H9 (cell line): ENCODE measurements around the gene ENOX1. TPM values are rescaled to one million over a fixed set of nuclear protein-coding genes. Genes with fewer than 3 reads are reported as not detected.

Experiments used
- DNase-seq: peaks from one replicate; pipeline ENCODE4 v3.0.0-alpha.2; 2017
- H2AFZ ChIP-seq: one replicate; pipeline ENCODE4 v1.6.1; 2013; ENCODE audit warnings: mild to moderate bottlenecking, low read length, control low read depth, moderate library complexity
- H2AK5ac ChIP-seq: 2 replicates; pipeline ENCODE4 v1.6.1; 2013; ENCODE audit warnings: low read length, control low read depth, mixed read lengths; ENCODE audit not compliant: insufficient read length
- H2BK120ac ChIP-seq: one replicate; pipeline ENCODE4 v1.6.1; 2013; ENCODE audit warnings: low read depth, mild to moderate bottlenecking, low read length, control low read depth, inconsistent platforms; ENCODE audit not compliant: poor library complexity, severe bottlenecking
- H2BK12ac ChIP-seq: 2 replicates; pipeline ENCODE4 v1.6.1; 2013; ENCODE audit warnings: low read length, control low read depth, mixed read lengths, low read depth; ENCODE audit not compliant: insufficient read length
- H2BK15ac ChIP-seq: 2 replicates; pipeline ENCODE4 v1.6.1; 2013; ENCODE audit warnings: low read depth, low read length, control low read depth
- H2BK20ac ChIP-seq: one replicate; pipeline ENCODE4 v1.6.1; 2013; ENCODE audit warnings: low read depth, mild to moderate bottlenecking, low read length, control low read depth, inconsistent platforms; ENCODE audit not compliant: poor library complexity, severe bottlenecking
- H2BK5ac ChIP-seq: 2 replicates; pipeline ENCODE4 v1.6.1; 2013; ENCODE audit warnings: low read length, control low read depth, mixed read lengths; ENCODE audit not compliant: insufficient read length
- H3K14ac ChIP-seq: 2 replicates; pipeline ENCODE4 v1.6.1; 2013; ENCODE audit warnings: low read length, control low read depth; ENCODE audit not compliant: insufficient read depth
- H3K18ac ChIP-seq: 2 replicates; pipeline ENCODE4 v1.6.1; 2013; ENCODE audit warnings: low read depth, mild to moderate bottlenecking, mixed read lengths, low read length, control low read depth; ENCODE audit not compliant: insufficient read length
- H3K23ac ChIP-seq: 2 replicates; pipeline ENCODE4 v1.6.1; 2013; ENCODE audit warnings: low read length, control low read depth, mixed read lengths, low read depth; ENCODE audit not compliant: insufficient read length
- H3K23me2 ChIP-seq: 2 replicates; pipeline ENCODE4 v1.6.1; 2013; ENCODE audit warnings: low read depth, mild to moderate bottlenecking, mixed read lengths, low read length, control low read depth; ENCODE audit not compliant: insufficient read length, poor library complexity, severe bottlenecking
- H3K27ac ChIP-seq: 2 replicates; pipeline ENCODE4 v1.5.1; 2013; ENCODE audit warnings: low read length, control low read depth, mixed read lengths, low read depth; ENCODE audit not compliant: insufficient read length
- H3K27me3 ChIP-seq: 2 replicates; pipeline ENCODE4 v1.6.1; 2013; ENCODE audit warnings: low read length, control low read depth, inconsistent platforms; ENCODE audit not compliant: insufficient read depth
- H3K4ac ChIP-seq: 2 replicates; pipeline ENCODE4 v1.6.1; 2013; ENCODE audit warnings: low read depth, mild to moderate bottlenecking, control low read depth, inconsistent platforms, low read length, moderate library complexity
- H3K4me1 ChIP-seq: 2 replicates; pipeline ENCODE4 v1.6.1; 2013; ENCODE audit warnings: low read length, control low read depth, inconsistent platforms; ENCODE audit not compliant: insufficient read depth
- H3K4me2 ChIP-seq: 2 replicates; pipeline ENCODE4 v1.6.1; 2013; ENCODE audit warnings: low read length, control low read depth, mixed read lengths; ENCODE audit not compliant: insufficient read length, insufficient read depth
- H3K56ac ChIP-seq: 2 replicates; pipeline ENCODE4 v1.6.1; 2013; ENCODE audit warnings: low read depth, mild to moderate bottlenecking, mixed read lengths, low read length, control low read depth; ENCODE audit not compliant: insufficient read length
- H3K79me1 ChIP-seq: 2 replicates; pipeline ENCODE4 v1.6.1; 2013; ENCODE audit warnings: low read depth, mild to moderate bottlenecking, moderate library complexity, low read length, control low read depth, inconsistent platforms; ENCODE audit not compliant: insufficient read depth, poor library complexity, severe bottlenecking
- H3K79me2 ChIP-seq: 2 replicates; pipeline ENCODE4 v1.6.1; 2013; ENCODE audit warnings: low read length, control low read depth, inconsistent platforms; ENCODE audit not compliant: insufficient read depth
- H3K9ac ChIP-seq: 2 replicates; pipeline ENCODE4 v1.6.1; 2013; ENCODE audit warnings: low read length, control low read depth, mixed read lengths; ENCODE audit not compliant: insufficient read length; ENCODE audit errors: extremely low read depth
- H3K9me3 ChIP-seq: one replicate; pipeline ENCODE4 v1.6.1; 2013; ENCODE audit warnings: low read depth, low read length, inconsistent platforms; ENCODE audit not compliant: control insufficient read depth
- H3T11ph ChIP-seq: one replicate; pipeline ENCODE4 v1.6.1; 2013; ENCODE audit warnings: mild to moderate bottlenecking, low read length, control low read depth, inconsistent platforms
- H4K20me1 ChIP-seq: one replicate; pipeline ENCODE4 v1.6.1; 2013; ENCODE audit not compliant: control insufficient read depth, insufficient read length, insufficient read depth
- H4K5ac ChIP-seq: 2 replicates; pipeline ENCODE4 v1.6.1; 2013; ENCODE audit warnings: low read depth, mild to moderate bottlenecking, mixed read lengths, low read length, control low read depth; ENCODE audit not compliant: insufficient read length
- H4K8ac ChIP-seq: replicated peaks from 2 replicates; pipeline ENCODE4 v1.6.1; 2013; ENCODE audit warnings: low read length, control low read depth, mixed read lengths, low read depth; ENCODE audit not compliant: insufficient read length
- H4K91ac ChIP-seq: 2 replicates; pipeline ENCODE4 v1.6.1; 2013; ENCODE audit warnings: low read depth, mild to moderate bottlenecking, moderate library complexity, mixed read lengths, low read length, control low read depth; ENCODE audit not compliant: insufficient read length
- H3K27ac Mint-ChIP-seq, 3 experiments: 2 replicates in 2 of 3; 3 replicates in 1 of 3; pipeline ENCODE4 v1.8.0; 2020 to 2021; ENCODE audit warnings: mixed read lengths in 3 of 3, mild to moderate bottlenecking in 1 of 3, moderate library complexity in 1 of 3
- H3K27me3 Mint-ChIP-seq: 2 replicates; pipeline ENCODE4 v1.8.0; 2021; ENCODE audit warnings: low read depth, mild to moderate bottlenecking, moderate library complexity, mixed read lengths
- H3K36me3 Mint-ChIP-seq, 3 experiments: 2 replicates in 2 of 3; 3 replicates in 1 of 3; pipeline ENCODE4 v1.8.0; 2020 to 2021; ENCODE audit warnings: low read depth in 3 of 3, mixed read lengths in 3 of 3; ENCODE audit not compliant: insufficient read depth in 1 of 3
- H3K4me1 Mint-ChIP-seq, 2 experiments: 2 replicates each; pipeline ENCODE4 v1.8.0; 2020; ENCODE audit warnings: mixed read lengths in 2 of 2
- H3K4me3 Mint-ChIP-seq, 2 experiments: 2 replicates in 1 of 2; 3 replicates in 1 of 2; pipeline ENCODE4 v1.8.0; 2020 to 2021; ENCODE audit warnings: mild to moderate bottlenecking in 2 of 2, mixed read lengths in 2 of 2, moderate library complexity in 1 of 2
- H3K9me3 Mint-ChIP-seq, 2 experiments: 2 replicates in 1 of 2; 3 replicates in 1 of 2; pipeline ENCODE4 v1.8.0; 2020; ENCODE audit warnings: mild to moderate bottlenecking in 2 of 2, mixed read lengths in 2 of 2, moderate library complexity in 1 of 2
- CTCF ChIP-seq: fragments of 200-600 bp; sonication (generic); conservative IDR thresholded peaks from 3 replicates; pipeline ENCODE4 v1.8.0; 2021; ENCODE audit warnings: antibody characterized with exemption, mild to moderate bottlenecking
- WGBS: extraction: QIAGEN DNeasy Blood & Tissue Kit; methylation state at CpG from one replicate; pipeline ENCODE4 v1.1.7; 2013; ENCODE audit warnings: missing lambda C conversion rate, low lambda C conversion rate, mixed read lengths; ENCODE audit not compliant: insufficient read length; ENCODE audit errors: extremely low coverage; 5-methylcytosine and 5-hydroxymethylcytosine counted together
- total RNA-seq: library from RNA; stranded (reverse); gene quantifications from 2 replicates; pipeline ENCODE4 v1.2.1, GENCODE V29; 2021

The ENOX1 gene
- total RNA-seq, 1 experiment from 2014 or later = 0.24 TPM

- Histone ChIP-seq H3K23me2 (no peaks in the 10 kb centered on the region), H3K23ac (no peak overlapping the region), H3K4me1 (no peaks in the 10 kb centered on the region), H2BK20ac (no peak overlapping the region), H3T11ph (no peak overlapping the region), H4K5ac (no peak overlapping the region), H2BK5ac (no peak overlapping the region), H3K9me3 (no peaks in the 10 kb centered on the region), H4K20me1 (no peaks in the 10 kb centered on the region), H2BK15ac (no peak overlapping the region), H2BK12ac (no peak overlapping the region), H3K9ac (no peak overlapping the region), H3K4me2 (no peak overlapping the region), H3K14ac (no peak overlapping the region), H3K27ac (no peak overlapping the region), H4K91ac (no peak overlapping the region), H2AK5ac (no peak overlapping the region), H3K4ac (no peak overlapping the region), H2AFZ (no peak overlapping the region), H4K8ac (no peak overlapping the region), H3K79me2 (no peaks in the 10 kb centered on the region), H2BK120ac (no peak overlapping the region), H3K79me1 (no peaks in the 10 kb centered on the region), H3K56ac (no peak overlapping the region), H3K27me3 (no peaks in the 10 kb centered on the region), H3K18ac (no peak overlapping the region)
- no peak overlapping the region; a peak in 1 of 7 replicates for H3K27ac Mint-ChIP-seq
- TF ChIP-seq CTCF = no peak
- no peaks in the 10 kb centered on the region for H3K27me3 Mint-ChIP-seq
- H3K36me3 Mint-ChIP-seq = 0 out of 7 replicates have a peak, but pooled peaks cover 0 to 4% (median 0%) of the 10 kb centered on the region in 3 experiments
- no CpG with 5 or more reads among the region's 1 CpG for WGBS
- H3K9me3 Mint-ChIP-seq = peaks cover 4 to 6% of the 10 kb centered on the region in 2 experiments; a peak in 3 of 5 replicates
- no peak overlapping the region for H3K4me3 Mint-ChIP-seq
- DNase-seq = no peak
- H3K4me1 Mint-ChIP-seq = peaks cover 0 to 2% of the 10 kb centered on the region in 2 experiments; a peak in 2 of 4 replicates
These were observed 36.2 kb upstream of the ENOX1 start for GRCh38 chr13:43822969-43823368.
